ENCODE results near the gene MYOZ1.

The MYOZ1 gene

GRCh38 chr10:73601486-73601921, 39.8 kb downstream of the MYOZ1 start:
- no peak for DNase-seq (ENCODE audit: extremely low read depth, insufficient read length)
- H3K36me3 ChIP-seq (ENCODE audit: control insufficient read depth, insufficient read depth, low read length): no peaks in the 10 kb centered on the region
- no peak for TF ChIP-seq CTCF (IDR thresholded peaks at IDR 0.05; ENCODE audit: insufficient read depth, low read length, poor library complexity, severe bottlenecking)

GRCh38 chr10:73597346-73597745, 43.9 kb downstream of the MYOZ1 start:
- no peaks in the 10 kb centered on the region for H3K36me3 ChIP-seq (ENCODE audit: control insufficient read depth, insufficient read depth, low read length)
- no peaks in the 10 kb centered on the region for H3K27me3 ChIP-seq (replicated peaks; ENCODE audit: control insufficient read depth, insufficient read depth, low read length)
- H3K4me3 ChIP-seq (replicated peaks; ENCODE audit: low read depth, low read length): no peak overlapping the region
- no peak for DNase-seq (ENCODE audit: extremely low read depth, insufficient read length)
- TF ChIP-seq CTCF (IDR thresholded peaks at IDR 0.05; ENCODE audit: insufficient read depth, low read length, poor library complexity, severe bottlenecking): no peak

More at GRCh38 chr10:73601486-73601921, 39.8 kb downstream of the MYOZ1 start:
- H3K27me3 ChIP-seq (replicated peaks; ENCODE audit: control insufficient read depth, insufficient read depth, low read length): no peaks in the 10 kb centered on the region
- H3K4me3 ChIP-seq (replicated peaks; ENCODE audit: low read depth, low read length): no peak overlapping the region

- Histone ChIP-seq H3K4me3 (replicated peaks; ENCODE audit: low read depth, low read length) (no peak overlapping the region), H3K27me3 (replicated peaks; ENCODE audit: control insufficient read depth, insufficient read depth, low read length) (no peaks in the 10 kb centered on the region), H3K36me3 (ENCODE audit: control insufficient read depth, insufficient read depth, low read length) (no peaks in the 10 kb centered on the region)
- no peak for TF ChIP-seq CTCF (IDR thresholded peaks at IDR 0.05; ENCODE audit: insufficient read depth, low read length, poor library complexity, severe bottlenecking)
- DNase-seq (ENCODE audit: extremely low read depth, insufficient read length): no peak
Observed at GRCh38 chr10:73593812-73594211, 47.5 kb downstream of the MYOZ1 start.

- H3K36me3 ChIP-seq (ENCODE audit: control insufficient read depth, insufficient read depth, low read length): no peaks in the 10 kb centered on the region
- DNase-seq (ENCODE audit: extremely low read depth, insufficient read length): no peak
- no peak for TF ChIP-seq CTCF (IDR thresholded peaks at IDR 0.05; ENCODE audit: insufficient read depth, low read length, poor library complexity, severe bottlenecking)
- no peaks in the 10 kb centered on the region for H3K27me3 ChIP-seq (replicated peaks; ENCODE audit: control insufficient read depth, insufficient read depth, low read length)
- H3K4me3 ChIP-seq (replicated peaks; ENCODE audit: low read depth, low read length): no peak overlapping the region
Observed at GRCh38 chr10:73593110-73593509, 48.2 kb downstream of the MYOZ1 start.

- Histone ChIP-seq H3K4me3 (replicated peaks; ENCODE audit: low read depth, low read length) (no peak overlapping the region), H3K36me3 (ENCODE audit: control insufficient read depth, insufficient read depth, low read length) (no peaks in the 10 kb centered on the region), H3K27me3 (replicated peaks; ENCODE audit: control insufficient read depth, insufficient read depth, low read length) (no peaks in the 10 kb centered on the region)
- no peak for DNase-seq (ENCODE audit: extremely low read depth, insufficient read length)
- TF ChIP-seq CTCF (IDR thresholded peaks at IDR 0.05; ENCODE audit: insufficient read depth, low read length, poor library complexity, severe bottlenecking): no peak
Observed at GRCh38 chr10:73591935-73592699, 49.2 kb downstream of the MYOZ1 start.

Data from GM06990 (cell line).